Cardiac muscle cell (in vitro differentiated cells and primary cell): Measurements from ENCODE around the gene TOM1. TPM values are rescaled to one million over a fixed set of nuclear protein-coding genes. Genes with fewer than 3 reads are reported as not detected.
"Not testable (repeated sequence)": the region's sequence is repeated elsewhere in the genome, so short reads cannot be mapped to it uniquely, and the experiment has no call there.

Experiments used
- DNase-seq, 2 donors: peaks; one replicate each; pipeline versions ENCODE4 v3.0.0 to v3.0.0-alpha.2; 2010 to 2017; ENCODE audit warnings: low read depth in 1 of 2, low spot score in 1 of 2
- H3K27ac ChIP-seq: fragments of 200-600 bp; sonication (generic); 2 replicates; pipeline ENCODE4 v1.5.1; 2016
- H3K27me3 ChIP-seq: fragments of 200-600 bp; sonication (generic); 2 replicates; pipeline ENCODE4 v1.6.0; 2016; ENCODE audit warnings: control low read depth
- H3K36me3 ChIP-seq: fragments of 200-600 bp; sonication (generic); 2 replicates; pipeline ENCODE4 v1.5.1; 2016; ENCODE audit warnings: control low read depth
- H3K4me1 ChIP-seq: fragments of 200-600 bp; sonication (generic); 2 replicates; pipeline ENCODE4 v1.8.1; 2017; ENCODE audit warnings: low read depth, mild to moderate bottlenecking, mixed run types
- H3K4me3 ChIP-seq: fragments of 200-600 bp; sonication (generic); 2 replicates; pipeline ENCODE4 v1.5.1; 2016; ENCODE audit warnings: mild to moderate bottlenecking
- H3K9me3 ChIP-seq: fragments of 200-600 bp; sonication (generic); 2 replicates; pipeline ENCODE4 v1.5.1; 2017; ENCODE audit warnings: low read depth, mild to moderate bottlenecking, control low read depth
- polyA plus RNA-seq: library from polyadenylated mRNA; unstranded; fragments of >200 nt; fragmentation: Nextera tagmentation; extraction: Ambion mirVana; gene quantifications from 2 replicates; pipeline ENCODE4 v1.2.1, GENCODE V29; 2016
- total RNA-seq: library from RNA; depleted of rRNA; stranded (reverse); fragments of >200 nt; gene quantifications from 2 replicates; pipeline ENCODE4 v1.2.3, GENCODE V29; 2016
- TF ChIP-seq, protein P1 (sequence below): IDR thresholded peaks from 2 replicates; pipeline ENCODE4 v1.5.1; 2012; ENCODE audit warnings: low read depth, mild to moderate bottlenecking, low read length

Gene TOM1
- total and polyA plus RNA-seq, 2 experiments from 2014 or later, result 76.2 to 107 TPM

DNA sequence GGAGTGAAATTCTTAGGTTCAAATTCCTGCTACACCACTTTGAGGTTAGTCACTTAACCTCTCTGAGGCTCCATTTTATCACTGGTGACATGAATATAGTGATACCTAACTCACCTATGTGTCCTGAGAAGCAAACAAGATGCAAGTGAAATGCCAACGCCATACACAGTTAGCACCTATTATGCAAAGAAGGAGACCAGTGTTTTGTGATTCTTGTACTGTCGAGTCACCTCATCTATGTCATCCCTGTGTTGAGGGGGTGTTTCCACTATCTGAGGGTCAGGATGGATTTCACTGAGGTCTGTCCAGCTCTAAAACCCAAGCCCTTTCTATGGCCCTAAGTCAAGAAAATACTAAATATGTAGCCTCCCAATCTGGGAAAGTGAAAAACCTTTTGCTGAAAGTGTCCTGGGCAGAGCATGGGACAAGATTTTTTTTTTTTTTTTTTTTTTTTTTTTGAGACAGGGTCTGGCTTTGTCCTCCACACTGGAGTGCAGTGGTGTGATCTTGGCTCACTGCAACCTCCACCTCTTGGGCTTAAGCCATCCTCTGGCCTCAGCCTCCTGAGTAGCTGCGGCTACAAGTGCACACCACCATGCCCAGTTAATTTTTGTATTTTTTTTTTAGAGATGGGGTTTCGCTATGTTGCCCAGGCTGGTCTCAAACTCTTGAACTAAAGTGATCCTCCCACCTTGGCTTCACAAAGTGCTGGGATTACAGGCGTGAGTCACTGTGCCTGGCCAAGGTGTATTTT is 95.3 kb downstream of the TOM1 start:
- Histone ChIP-seq H3K4me3 (no peak overlapping the region), H3K4me1 (no peaks in the 10 kb centered on the region), H3K9me3 (no peaks in the 10 kb centered on the region), H3K36me3 (no peaks in the 10 kb centered on the region), H3K27ac (no peak overlapping the region), H3K27me3 (no peaks in the 10 kb centered on the region)
- DNase-seq, result no peak
- TF ChIP-seq, protein P1, sequence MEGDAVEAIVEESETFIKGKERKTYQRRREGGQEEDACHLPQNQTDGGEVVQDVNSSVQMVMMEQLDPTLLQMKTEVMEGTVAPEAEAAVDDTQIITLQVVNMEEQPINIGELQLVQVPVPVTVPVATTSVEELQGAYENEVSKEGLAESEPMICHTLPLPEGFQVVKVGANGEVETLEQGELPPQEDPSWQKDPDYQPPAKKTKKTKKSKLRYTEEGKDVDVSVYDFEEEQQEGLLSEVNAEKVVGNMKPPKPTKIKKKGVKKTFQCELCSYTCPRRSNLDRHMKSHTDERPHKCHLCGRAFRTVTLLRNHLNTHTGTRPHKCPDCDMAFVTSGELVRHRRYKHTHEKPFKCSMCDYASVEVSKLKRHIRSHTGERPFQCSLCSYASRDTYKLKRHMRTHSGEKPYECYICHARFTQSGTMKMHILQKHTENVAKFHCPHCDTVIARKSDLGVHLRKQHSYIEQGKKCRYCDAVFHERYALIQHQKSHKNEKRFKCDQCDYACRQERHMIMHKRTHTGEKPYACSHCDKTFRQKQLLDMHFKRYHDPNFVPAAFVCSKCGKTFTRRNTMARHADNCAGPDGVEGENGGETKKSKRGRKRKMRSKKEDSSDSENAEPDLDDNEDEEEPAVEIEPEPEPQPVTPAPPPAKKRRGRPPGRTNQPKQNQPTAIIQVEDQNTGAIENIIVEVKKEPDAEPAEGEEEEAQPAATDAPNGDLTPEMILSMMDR, result no peak

DNA sequence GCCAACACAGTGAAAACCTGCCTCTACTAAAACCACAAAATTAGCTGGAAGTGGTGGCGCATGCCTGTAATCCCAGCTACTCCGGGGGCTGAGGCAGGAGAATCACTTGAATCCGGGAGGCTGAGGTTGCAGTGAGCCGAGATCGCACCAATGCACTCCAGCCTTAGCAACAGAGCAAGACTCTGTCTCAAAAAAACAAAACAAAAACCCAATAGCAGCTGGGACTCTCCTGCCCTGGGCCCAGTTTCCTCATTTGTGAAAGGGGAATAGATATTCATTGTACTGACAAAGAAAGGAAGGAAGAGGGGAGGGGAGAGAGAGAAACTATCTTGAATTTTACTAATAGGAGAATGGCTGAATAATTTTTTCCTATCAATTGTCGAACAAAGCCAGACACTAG is 96.9 kb downstream of the TOM1 start:
- not testable (repeated sequence) for DNase-seq, H3K27me3 ChIP-seq, H3K27ac ChIP-seq, H3K4me1 ChIP-seq, H3K9me3 ChIP-seq, H3K4me3 ChIP-seq, H3K36me3 ChIP-seq

DNA sequence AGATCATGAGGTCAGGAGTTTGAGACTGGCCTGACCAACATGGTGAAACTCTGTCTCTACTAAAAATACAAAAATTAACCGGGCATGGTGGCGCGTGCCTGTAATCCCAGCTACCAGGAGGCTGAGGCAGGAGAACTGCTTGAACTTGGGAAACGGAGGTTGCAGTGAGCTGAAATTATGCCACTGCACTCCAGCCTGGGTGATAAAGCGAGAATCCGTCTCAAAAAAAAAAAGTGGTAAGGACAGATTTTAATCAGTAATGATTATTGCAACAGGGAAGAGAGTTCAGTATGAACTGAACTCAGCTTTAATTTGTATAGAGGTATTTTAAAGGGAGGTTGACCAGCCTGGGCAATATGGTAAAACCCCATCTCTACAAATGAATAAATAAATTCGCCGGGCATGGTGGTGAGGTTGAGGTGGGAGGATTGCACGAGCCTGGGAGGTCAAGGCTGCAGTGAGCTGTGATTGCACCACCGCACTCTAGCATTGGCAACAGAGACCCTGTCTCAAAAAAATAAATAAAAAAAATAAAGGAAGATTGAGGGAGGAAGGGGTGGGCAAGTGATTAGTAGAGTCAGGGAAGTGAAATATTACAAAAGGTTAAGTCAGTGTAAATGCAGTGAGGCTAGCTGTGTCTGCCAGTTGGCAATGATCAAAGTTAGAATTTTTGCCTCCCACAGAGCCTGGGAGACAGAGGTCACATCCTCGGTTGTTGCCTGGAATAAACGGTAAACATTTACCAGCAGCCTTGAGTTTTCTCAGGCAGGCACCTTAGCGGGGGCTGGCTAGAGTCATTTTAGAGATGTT is 97.6 kb downstream of the TOM1 start:
- Histone ChIP-seq H3K27me3 (no peaks in the 10 kb centered on the region), H3K4me1 (peaks cover 3% of the 10 kb centered on the region), H3K36me3 (no peaks in the 10 kb centered on the region), H3K27ac (no peak overlapping the region), H3K4me3 (no peak overlapping the region), H3K9me3 (no peaks in the 10 kb centered on the region)
- TF ChIP-seq, protein P1, result no peak
- DNase-seq, result peak in 1 of 2 donors; percentile 58

Other genes with a start within 250 kb of the TOM1 start
- not detected in 2 replicates for gene ISX, start 233.7 kb upstream of the TOM1 start, total RNA-seq
- not detected in 2 replicates for gene ISX, start 233.7 kb upstream of the TOM1 start, polyA plus RNA-seq
- gene HMGXB4, start 42.4 kb upstream of the TOM1 start, total RNA-seq, result 8.1 and 17.7 TPM in 2 replicates
- gene HMGXB4, start 42.4 kb upstream of the TOM1 start, polyA plus RNA-seq, result 16.8 and 21.1 TPM in 2 replicates
- gene HMOX1, start 81.2 kb downstream of the TOM1 start, total RNA-seq, result 1.5 and 2.1 TPM in 2 replicates
- 1.6 and 3.3 TPM in 2 replicates for gene HMOX1, start 81.2 kb downstream of the TOM1 start, polyA plus RNA-seq
- gene MCM5, start 100.2 kb downstream of the TOM1 start, total RNA-seq, result 26.2 and 83.5 TPM in 2 replicates
- gene MCM5, start 100.2 kb downstream of the TOM1 start, polyA plus RNA-seq, result 31.7 and 82.1 TPM in 2 replicates
- gene RASD2, start 240.9 kb downstream of the TOM1 start, total RNA-seq, result 1.1 and 1.2 TPM in 2 replicates
- 0.61 and 2.3 TPM in 2 replicates for gene RASD2, start 240.9 kb downstream of the TOM1 start, polyA plus RNA-seq